Heart left ventricle (tissue), 16 donors: ENCODE data around the gene PLIN5. TPM values are rescaled to one million over a fixed set of nuclear protein-coding genes. Genes with fewer than 3 reads are reported as not detected.

Experiments
- ATAC-seq, 4 donors: fragments of 200-7000 bp; cut with Tn5 transposase; one replicate each; pipeline ENCODE4 v1.9.1; 2020 to 2022; ENCODE audit warnings: moderate library complexity in 4 of 4, mild to moderate bottlenecking in 3 of 4, moderate number of reproducible peaks in 1 of 4
- DNase-seq, 5 donors: peaks; one replicate each; pipeline ENCODE4 v3.0.0-alpha.2; 2020
- H3K27ac ChIP-seq, 12 donors: fragments of 200-600 bp; sonication (generic) in 4 of 12; one replicate each; pipeline versions ENCODE4 v1.5.0 to v1.8.0; 2016 to 2022; ENCODE audit warnings: mild to moderate bottlenecking in 2 of 12
- H3K27me3 ChIP-seq, 9 donors: fragments of 200-600 bp; sonication (generic) in 2 of 9; one replicate each; pipeline versions ENCODE4 v1.5.1 to v1.8.0; 2016 to 2022; ENCODE audit warnings: mild to moderate bottlenecking in 3 of 9
- H3K36me3 ChIP-seq, 9 donors: fragments of 200-600 bp; sonication (generic) in 2 of 9; one replicate each; pipeline versions ENCODE4 v1.5.0 to v1.8.0; 2018 to 2022; ENCODE audit warnings: mild to moderate bottlenecking in 2 of 9
- H3K4me1 ChIP-seq, 12 donors: fragments of 200-600 bp; sonication (generic) in 4 of 12; one replicate each; pipeline versions ENCODE4 v1.5.0 to v1.8.0; 2016 to 2022; ENCODE audit warnings: mild to moderate bottlenecking in 3 of 12
- H3K4me3 ChIP-seq, 12 donors: fragments of 200-600 bp; sonication (generic) in 4 of 12; one replicate each; pipeline versions ENCODE4 v1.5.0 to v1.8.0; 2017 to 2022; ENCODE audit warnings: mild to moderate bottlenecking in 9 of 12, moderate library complexity in 4 of 12
- H3K9me3 ChIP-seq, 12 donors: fragments of 200-600 bp; sonication (generic) in 4 of 12; one replicate each; pipeline versions ENCODE4 v1.5.0 to v1.8.0; 2016 to 2022; ENCODE audit warnings: mild to moderate bottlenecking in 1 of 12
- CTCF ChIP-seq, 12 donors: fragments of 200-600 bp; sonication (generic) in 4 of 12; IDR thresholded peaks; one replicate each; pipeline versions ENCODE4 v1.5.0 to v1.8.0; 2018 to 2022; ENCODE audit warnings: antibody characterized with exemption in 12 of 12, mild to moderate bottlenecking in 5 of 12
- POLR2A ChIP-seq, 2 donors: fragments of 450-650 bp; IDR thresholded peaks; one replicate each; pipeline ENCODE4 v1.6.1; 2017; ENCODE audit warnings: antibody characterized with exemption in 2 of 2, mild to moderate bottlenecking in 2 of 2, moderate library complexity in 2 of 2
- WGBS, 4 donors: extraction: QIAGEN DNeasy Blood & Tissue Kit in 2 of 4; methylation state at CpG; one replicate each; pipeline versions ENCODE4 v1.1.5 to v1.1.7; 2013 to 2018; 5-methylcytosine and 5-hydroxymethylcytosine counted together
- intact Hi-C, 10 donors: fragments of 100-400 bp; cut with DNase I; formaldehyde crosslinking; loops; one replicate each; pipeline versions ENCODE4 v1.11.1 to v1.14.2; 2022
- polyA plus RNA-seq, 2 donors: library from polyadenylated mRNA; stranded (reverse); fragments of 200-250 nt; gene quantifications; one replicate each; pipeline ENCODE4 v1.2.3, GENCODE V29; 2013
- total RNA-seq, 9 donors: library from RNA; depleted of rRNA in 2 of 9; stranded (reverse); fragments of >200 nt in 2 of 9; fragmentation: NEBNext Ultra II Directional in 3 of 9; extraction: Animal tissue kit (Norgen Biotek cat#: 25700) in 3 of 9; gene quantifications; one replicate each; pipeline versions ENCODE4 v1.1.0 to v1.2.4, GENCODE V29; 2016 to 2023
- donor health status: ischemic (EF 13 %, LVEDD 7.1; RV severe dilation, severe dysfunction).
- donor health status: healthy with polysubstance abuse.
- donor health status: DM: no; HTN: yes; CAD: no.
- donor health status: DM: no; HTN: no; CAD: no.
- donor health status: ischemic (EF 25% LVEDD 6.9; RV normal size, moderate dysfunction).
- donor health status: ischemic (EF 25% LVEDD 5.7; RV mildly dilated, moderate dysfunction).
- donor health status: healthy.
- donor health status: DM: yes; HTN: yes; CAD: no.
- donor health status: ischemic (EF 35%, LVEDD 5.7; RV mildly dilated, moderate dysfunction).
- donor health status: nonischemic (EF 11% LVEDD 7.7; RV severe dilation, severe dysfunction).
- donor health status: DM: yes; HTN: yes; CAD: no.
- donor health status: PGD.
- donor health status: ischemic (EF 29% LVEDD 5.4; RV normal size, mild dysfunction).
- donor health status: nonischemic (EF 23%, LVEDD 6.1; RV moderate dilation, normal function).

PLIN5 gene
- total and polyA plus RNA-seq, 11 donors: 17.5 to 88.6 (median 42.7) TPM

- 95 to 96% (median 95%) methylated on average over 59 to 61 of the region's 61 CpGs for WGBS, 4 donors
These were observed 40.9 kb downstream of the PLIN5 start for GRCh38 chr19:4493929-4494690.

GRCh38 chr19:4493104-4493928 lies 41.7 kb downstream of the PLIN5 start:
- intact Hi-C loops: no loop called here
- TF ChIP-seq POLR2A (IDR thresholded peaks at IDR 0.05) (no peak), CTCF (IDR thresholded peaks at IDR 0.05) (no peak)
- H3K9me3 ChIP-seq: no peaks in the 10 kb centered on the region
- H3K27me3 ChIP-seq: no peaks in the 10 kb centered on the region
- no peak overlapping the region for H3K4me3 ChIP-seq
- H3K27ac ChIP-seq: no peak overlapping the region
- no peak for ATAC-seq
- DNase-seq: peak in 1 of 5 donors; percentile 7
- WGBS, 4 donors: 95 to 96% (median 96%) methylated on average over 33 to 41 of the region's 41 CpGs
- H3K4me1 ChIP-seq: no peaks in the 10 kb centered on the region
- peaks cover 5 to 90% (median 78%) of the 10 kb centered on the region in 9 donors for H3K36me3 ChIP-seq

More at GRCh38 chr19:4493929-4494690, 40.9 kb downstream of the PLIN5 start:
- H3K36me3 ChIP-seq: peaks cover 5 to 90% (median 79%) of the 10 kb centered on the region in 9 donors
- TF ChIP-seq CTCF (IDR thresholded peaks at IDR 0.05): no peak
- TF ChIP-seq POLR2A (IDR thresholded peaks at IDR 0.05): no peak
- ATAC-seq (no peak), DNase-seq (no peak)
- H3K27me3 ChIP-seq: no peaks in the 10 kb centered on the region
- H3K4me3 ChIP-seq: no peak overlapping the region
- H3K9me3 ChIP-seq: no peaks in the 10 kb centered on the region
- no peaks in the 10 kb centered on the region for H3K4me1 ChIP-seq
- intact Hi-C loops: no loop called here
- no peak overlapping the region for H3K27ac ChIP-seq

GRCh38 chr19:4492337-4493103 lies 42.5 kb downstream of the PLIN5 start:
- DNase-seq (no peak), ATAC-seq (no peak)
- WGBS, 4 donors: 95 to 100% (median 98%) methylated on average over 3 of the region's 3 CpGs
- TF ChIP-seq POLR2A (IDR thresholded peaks at IDR 0.05) (no peak), CTCF (IDR thresholded peaks at IDR 0.05) (no peak)
- no peaks in the 10 kb centered on the region for H3K27me3 ChIP-seq
- no peaks in the 10 kb centered on the region for H3K4me1 ChIP-seq
- no peak overlapping the region for H3K4me3 ChIP-seq
- H3K9me3 ChIP-seq: no peaks in the 10 kb centered on the region
- H3K27ac ChIP-seq: no peak overlapping the region
- peaks cover 0 to 84% (median 70%) of the 10 kb centered on the region in 9 donors for H3K36me3 ChIP-seq
- intact Hi-C loops: no loop called here
